IMR-90 (cell line): Measurements from ENCODE around the gene TBC1D22A. TPM values are rescaled to one million over a fixed set of nuclear protein-coding genes. Genes with fewer than 3 reads are reported as not detected.

ENCODE experiments used
- ATAC-seq: fragments of 200-7000 bp; cut with Tn5 transposase; 2 replicates; pipeline ENCODE4 v1.9.1; 2020; ENCODE audit warnings: low read depth, mild to moderate bottlenecking, moderate library complexity
- BruUV-seq: library from RNA; stranded (reverse); fragments of 400-500 nt; replicated peaks from 2 replicates; lab custom pipeline; 2021; lab: Mats Ljungman, UMichigan
- CTCF ChIA-PET: fragments of 300-600 bp; formaldehyde crosslinking; extraction: SDS; loops from one replicate; lab custom pipeline; 2021; ENCODE audit warnings: antibody characterized with exemption; lab: Yijun Ruan, JAX
- POLR2A ChIA-PET: fragments of 300-600 bp; sonication (Branson Sonifier 250); formaldehyde crosslinking; loops from one replicate; lab custom pipeline; 2022; ENCODE audit warnings: antibody characterized with exemption; ENCODE audit not compliant: unreplicated experiment; lab: Charles Lee
- DNase-seq: peaks from one replicate; pipeline ENCODE4 v3.0.0; 2013
- H2AFZ ChIP-seq: replicated peaks from 2 replicates; pipeline ENCODE3; 2013; ENCODE audit warnings: low read length, mild to moderate bottlenecking; ENCODE audit not compliant: poor library complexity
- H2AK5ac ChIP-seq: 2 replicates; pipeline ENCODE4 v1.6.1; 2013; ENCODE audit warnings: low read depth, low read length, inconsistent platforms
- H2AK9ac ChIP-seq: replicated peaks from 2 replicates; pipeline ENCODE3; 2013; ENCODE audit warnings: mild to moderate bottlenecking, low read depth, low read length, moderate library complexity; ENCODE audit not compliant: poor library complexity
- H2BK120ac ChIP-seq: 2 replicates; pipeline ENCODE4 v1.6.1; 2013; ENCODE audit warnings: low read depth, low read length, inconsistent platforms
- H2BK15ac ChIP-seq: 3 replicates; pipeline ENCODE4 v1.6.1; 2013; ENCODE audit warnings: low read depth, low read length, inconsistent platforms
- H2BK20ac ChIP-seq: 2 replicates; pipeline ENCODE4 v1.6.1; 2013; ENCODE audit warnings: low read depth, mild to moderate bottlenecking, inconsistent platforms, low read length, moderate library complexity
- H2BK5ac ChIP-seq: 2 replicates; pipeline ENCODE4 v1.6.1; 2013; ENCODE audit warnings: mild to moderate bottlenecking, low read depth, low read length, inconsistent platforms; ENCODE audit not compliant: poor library complexity, severe bottlenecking
- H3K14ac ChIP-seq: replicated peaks from 2 replicates; pipeline ENCODE4 v1.6.1; 2013; ENCODE audit warnings: low read depth, low read length, inconsistent platforms
- H3K18ac ChIP-seq: 2 replicates; pipeline ENCODE4 v1.6.1; 2013; ENCODE audit warnings: low read depth, low read length, control low read depth
- H3K23ac ChIP-seq: 2 replicates; pipeline ENCODE4 v1.6.1; 2013; ENCODE audit warnings: low read depth, low read length, inconsistent platforms
- H3K27ac ChIP-seq: 2 replicates; pipeline ENCODE4 v1.5.1; 2013; ENCODE audit warnings: mild to moderate bottlenecking, control low read depth, low read length; ENCODE audit not compliant: insufficient read depth
- H3K27me3 ChIP-seq: 2 replicates; pipeline ENCODE4 v1.6.1; 2013; ENCODE audit warnings: low read length; ENCODE audit not compliant: control insufficient read depth, insufficient read depth
- H3K36me3 ChIP-seq: 2 replicates; pipeline ENCODE4 v1.6.1; 2013; ENCODE audit warnings: low read length, mixed read lengths; ENCODE audit not compliant: control insufficient read depth, insufficient read depth
- H3K4ac ChIP-seq: 2 replicates; pipeline ENCODE4 v1.6.1; 2013; ENCODE audit warnings: low read depth, low read length, inconsistent platforms
- H3K4me1 ChIP-seq: 2 replicates; pipeline ENCODE4 v1.6.1; 2013; ENCODE audit warnings: low read length, mixed read lengths; ENCODE audit not compliant: control insufficient read depth, insufficient read depth
- H3K4me2 ChIP-seq: 2 replicates; pipeline ENCODE4 v1.6.1; 2013; ENCODE audit warnings: low read depth, mild to moderate bottlenecking, control low read depth, low read length, moderate library complexity
- H3K4me3 ChIP-seq: 2 replicates; pipeline ENCODE4 v1.5.1; 2013; ENCODE audit warnings: low read depth, mild to moderate bottlenecking, control low read depth, low read length, moderate library complexity; ENCODE audit not compliant: insufficient read depth
- H3K56ac ChIP-seq: 2 replicates; pipeline ENCODE4 v1.6.1; 2013; ENCODE audit warnings: low read length, inconsistent platforms; ENCODE audit not compliant: insufficient read depth; ENCODE audit errors: extremely low read depth
- H3K79me1 ChIP-seq, 2 experiments: 2 replicates each; pipeline ENCODE4 v1.6.1; 2013; ENCODE audit warnings: low read length in 2 of 2, inconsistent platforms in 1 of 2, low read depth in 1 of 2
- H3K9ac ChIP-seq: 2 replicates; pipeline ENCODE4 v1.6.1; 2013; ENCODE audit warnings: low read depth, low read length, control low read depth
- H3K9me1 ChIP-seq: 2 replicates; pipeline ENCODE4 v1.6.1; 2013; ENCODE audit warnings: low read length, inconsistent platforms; ENCODE audit not compliant: insufficient read depth
- H3K9me3 ChIP-seq: 2 replicates; pipeline ENCODE4 v1.6.1; 2013; ENCODE audit warnings: low read length; ENCODE audit not compliant: control insufficient read depth, insufficient read depth
- H4K20me1 ChIP-seq: 2 replicates; pipeline ENCODE4 v1.6.1; 2013; ENCODE audit warnings: low read length, inconsistent platforms; ENCODE audit not compliant: insufficient read depth
- H4K5ac ChIP-seq: 2 replicates; pipeline ENCODE4 v1.6.1; 2013; ENCODE audit warnings: mild to moderate bottlenecking, low read depth, low read length, control low read depth
- H4K8ac ChIP-seq, 2 experiments: 2 replicates each; pipeline ENCODE4 v1.6.1; 2013; ENCODE audit warnings: low read depth in 2 of 2, low read length in 2 of 2, control low read depth in 1 of 2, inconsistent platforms in 1 of 2
- H4K91ac ChIP-seq: 2 replicates; pipeline ENCODE4 v1.6.1; 2013; ENCODE audit warnings: low read depth, low read length, inconsistent platforms; ENCODE audit not compliant: insufficient read depth
- BHLHE40 ChIP-seq: fragments of 150-350 bp; IDR thresholded peaks from 2 replicates; pipeline ENCODE4 v1.6.1; 2016; ENCODE audit warnings: mild to moderate bottlenecking, low read depth, low read length
- CEBPB ChIP-seq: IDR thresholded peaks from 2 replicates; pipeline ENCODE4 v1.6.1; 2012; ENCODE audit warnings: low read depth, low read length, improper control_type of control experiment
- CHD1 ChIP-seq: IDR thresholded peaks from 2 replicates; pipeline ENCODE4 v1.6.1; 2012; ENCODE audit warnings: low read depth, low read length, improper control_type of control experiment
- CTCF ChIP-seq: conservative IDR thresholded peaks from 2 replicates; pipeline ENCODE4 v1.5.1; 2012; ENCODE audit warnings: mild to moderate bottlenecking, low read depth, low read length, improper control_type of control experiment
- ELK1 ChIP-seq: fragments of 150-350 bp; IDR thresholded peaks from 2 replicates; pipeline ENCODE4 v1.6.1; 2016; ENCODE audit warnings: low read depth, mild to moderate bottlenecking, low read length, moderate library complexity, borderline replicate concordance
- MAZ ChIP-seq: IDR thresholded peaks from 2 replicates; pipeline ENCODE4 v1.6.1; 2012; ENCODE audit warnings: low read depth, mild to moderate bottlenecking, low read length, improper control_type of control experiment, moderate library complexity, borderline replicate concordance
- RAD21 ChIP-seq: IDR thresholded peaks from 2 replicates; pipeline ENCODE4 v1.6.1; 2012; ENCODE audit warnings: low read length, improper control_type of control experiment
- RCOR1 ChIP-seq: IDR thresholded peaks from 2 replicates; pipeline ENCODE4 v1.6.1; 2012; ENCODE audit warnings: mild to moderate bottlenecking, low read length, improper control_type of control experiment; ENCODE audit not compliant: insufficient replicate concordance
- USF2 ChIP-seq: fragments of 150-350 bp; IDR thresholded peaks from 2 replicates; pipeline ENCODE4 v1.6.1; 2017; ENCODE audit warnings: mild to moderate bottlenecking, antibody characterized with exemption, low read length, low read depth
- WGBS, 2 experiments: methylation state at CpG; one replicate each; pipeline versions ENCODE4 v1.1.5 to v1.1.7; 2013; ENCODE audit warnings: missing lambda C conversion rate in 2 of 2; ENCODE audit not compliant: insufficient read length in 1 of 2; ENCODE audit errors: extremely low coverage in 2 of 2; 5-methylcytosine and 5-hydroxymethylcytosine counted together
- dilution Hi-C: fragments of 300-500 bp; cut with HindIII; formaldehyde crosslinking; loops from one replicate; pipeline ENCODE4 v1.14.3; 2018; ENCODE audit warnings: low sequenced_read_pairs; ENCODE audit not compliant: unreplicated experiment
- in situ Hi-C: fragments of 300-500 bp; cut with MboI; formaldehyde crosslinking; loops from 3 replicates; pipeline ENCODE4 v1.14.3; 2019; ENCODE audit warnings: low sequenced_read_pairs, inconsistent platforms, mixed read lengths
- intact Hi-C: fragments of 100-400 bp; cut with micrococcal nuclease; formaldehyde crosslinking; loops from 2 replicates; pipeline ENCODE4 v1.10.0; 2022
- polyA plus RNA-seq, 3 experiments: library from polyadenylated mRNA; depleted of rRNA; stranded (reverse); fragments of >200 nt; gene quantifications; 2 replicates each; pipeline ENCODE4 v1.2.3, GENCODE V29; 2012; ENCODE audit warnings: low replicate concordance in 1 of 3
- total RNA-seq: library from RNA; depleted of rRNA; stranded (reverse); fragments of >200 nt; gene quantifications from 2 replicates; pipeline ENCODE4 v1.2.3, GENCODE V29; 2012

TBC1D22A gene
- total and polyA plus RNA-seq, 2 of the 4 experiments (the other 2 are of a cell fraction) = 9.0 to 16.7 TPM

GRCh38 chr22:47205554-47205953 lies 443.1 kb downstream of the TBC1D22A start:
- Histone ChIP-seq H3K9me3 (peaks cover 3% of the 10 kb centered on the region; the same call in 1 of the 2 replicates), H3K4me2 (no peak overlapping the region), H3K18ac (no peak overlapping the region), H3K4me3 (no peak overlapping the region), H2BK20ac (no peak overlapping the region), H2BK120ac (no peak overlapping the region), H2AK5ac (no peak overlapping the region), H3K27me3 (peaks cover 2% of the 10 kb centered on the region; the same call in 1 of the 2 replicates), H3K14ac (no peak overlapping the region), H3K36me3 (no peaks in the 10 kb centered on the region), H3K9ac (no peak overlapping the region), H2BK5ac (no peak overlapping the region), H3K79me1 (no peaks in the 10 kb centered on the region), H4K5ac (no peak overlapping the region), H3K27ac (no peak overlapping the region), H4K91ac (no peak overlapping the region), H3K9me1 (no peaks in the 10 kb centered on the region), H4K20me1 (no peaks in the 10 kb centered on the region), H3K56ac (no peak overlapping the region), H2AK9ac (no peak overlapping the region), H2BK15ac (no peak overlapping the region), H3K23ac (no peak overlapping the region), H2AFZ (no peak overlapping the region), H3K4ac (no peak overlapping the region), H4K8ac (no peak overlapping the region), H3K4me1 (no peaks in the 10 kb centered on the region)
- no peak for TF ChIP-seq USF2
- no peak for TF ChIP-seq ELK1
- TF ChIP-seq MAZ = no peak
- TF ChIP-seq CEBPB = no peak
- TF ChIP-seq CHD1 = no peak
- no peak for TF ChIP-seq BHLHE40
- TF ChIP-seq CTCF = no peak
- TF ChIP-seq RCOR1 = no peak
- no peak for TF ChIP-seq RAD21
- CTCF ChIA-PET = no interaction called here
- POLR2A ChIA-PET = no interaction called here
- WGBS, 2 experiments = 45% methylated on average over 5 of the region's 10 CpGs; no CpG with 5 or more reads in 1 of the 2 experiments
- intact Hi-C loops = no loop called here
- in situ Hi-C loops = no loop called here
- dilution Hi-C loops = no loop called here
- DNase-seq (no peak), ATAC-seq (no peak)
- no TSS peak for BruUV-seq
